HG02571 (cell line): ENCODE measurements around the gene ARGLU1.
A peak's percentile ranks its signal among the peaks of the same experiment; 100 is the strongest.

Experiments used
- ATAC-seq: cut with Tn5 transposase; IDR thresholded peaks from one replicate; pipeline ENCODE4 v1.9.1; 2021; ENCODE audit warnings: mild to moderate bottlenecking, moderate library complexity; ENCODE audit not compliant: unreplicated experiment

ARGLU1 gene

DNA sequence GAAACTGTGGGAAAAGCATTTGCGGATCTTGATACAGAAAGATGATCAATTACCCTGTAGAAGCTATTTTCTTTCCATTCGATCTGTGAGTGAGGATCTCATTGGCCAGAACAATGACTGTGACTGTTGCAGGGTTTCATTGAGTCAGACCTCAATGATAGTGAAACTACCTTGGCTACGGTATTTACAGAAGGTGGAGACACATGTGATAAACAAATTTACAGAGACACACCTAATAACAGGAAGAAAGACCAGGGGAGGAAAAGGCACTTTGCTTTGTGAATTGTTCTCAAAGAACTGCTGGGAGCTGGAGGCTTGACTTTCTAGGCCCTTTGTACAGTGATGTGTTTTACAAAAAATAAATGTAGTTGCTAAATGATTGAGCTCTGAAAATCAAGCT lies 19.9 kb upstream of the ARGLU1 start:
- ATAC-seq = no peak

DNA sequence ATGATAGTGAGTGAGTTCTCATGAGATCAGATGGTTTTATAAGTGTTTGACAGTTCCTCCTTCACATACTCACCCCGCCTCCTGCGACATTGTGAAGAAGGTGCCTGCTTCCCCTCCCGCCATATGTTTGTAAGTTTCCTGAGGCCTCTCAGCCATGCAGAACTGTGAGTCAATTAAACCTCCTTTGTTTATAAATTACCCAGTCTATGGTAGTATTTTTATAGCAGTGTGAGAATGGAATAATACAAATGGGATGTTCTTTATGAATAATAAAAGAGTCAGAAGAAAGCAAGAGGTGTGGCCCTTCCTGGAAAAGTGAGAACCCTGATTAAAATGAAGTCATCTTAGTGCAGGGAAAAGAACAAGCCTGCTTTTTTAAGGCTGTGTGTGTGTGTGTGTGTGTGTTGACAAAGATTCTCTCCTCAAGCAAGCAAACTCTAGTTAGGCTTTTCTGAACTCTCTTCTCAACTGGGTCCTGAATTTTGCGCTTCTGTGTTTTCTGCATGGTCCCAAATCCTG lies 18.8 kb upstream of the ARGLU1 start:
- no peak for ATAC-seq

DNA sequence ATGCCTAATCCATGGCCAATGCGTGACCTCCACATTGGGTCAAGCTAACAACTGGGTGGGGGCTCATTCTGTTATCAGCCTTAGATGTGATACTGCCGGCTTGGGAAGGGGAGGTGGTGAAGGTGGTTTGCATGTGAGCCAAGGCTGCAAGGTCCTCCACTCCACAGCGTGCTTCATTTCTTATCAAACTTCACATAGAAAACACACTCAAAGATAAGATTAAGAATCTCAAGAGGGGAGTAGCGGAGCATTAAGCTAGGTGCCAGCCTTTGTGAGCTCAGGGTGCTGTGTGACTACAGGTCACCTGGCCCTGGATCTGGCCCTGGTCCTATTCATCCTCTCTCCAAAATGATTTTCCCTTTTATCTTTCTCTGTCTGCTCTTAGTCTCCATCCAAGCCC lies 13.3 kb upstream of the ARGLU1 start:
- no peak for ATAC-seq

DNA sequence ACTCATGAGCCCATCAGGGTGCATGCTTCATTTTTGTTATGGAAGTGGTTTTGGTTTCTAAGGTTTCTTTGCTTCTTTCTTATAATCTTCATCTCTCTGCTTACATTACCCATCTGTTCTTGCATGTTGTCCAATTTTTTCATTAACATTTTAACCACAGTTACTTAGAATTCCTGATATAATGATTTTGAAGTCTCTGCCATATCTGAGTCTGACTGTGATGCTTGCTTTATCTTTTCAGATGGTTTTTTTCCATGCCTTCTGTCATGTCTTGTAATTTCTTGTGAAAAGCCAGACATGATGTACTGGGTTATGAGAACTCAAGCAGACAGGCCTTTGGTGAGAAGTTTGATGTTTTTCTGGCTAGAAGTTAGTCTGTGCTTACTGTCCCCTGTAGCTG lies 8.0 kb upstream of the ARGLU1 start:
- ATAC-seq = no peak

DNA sequence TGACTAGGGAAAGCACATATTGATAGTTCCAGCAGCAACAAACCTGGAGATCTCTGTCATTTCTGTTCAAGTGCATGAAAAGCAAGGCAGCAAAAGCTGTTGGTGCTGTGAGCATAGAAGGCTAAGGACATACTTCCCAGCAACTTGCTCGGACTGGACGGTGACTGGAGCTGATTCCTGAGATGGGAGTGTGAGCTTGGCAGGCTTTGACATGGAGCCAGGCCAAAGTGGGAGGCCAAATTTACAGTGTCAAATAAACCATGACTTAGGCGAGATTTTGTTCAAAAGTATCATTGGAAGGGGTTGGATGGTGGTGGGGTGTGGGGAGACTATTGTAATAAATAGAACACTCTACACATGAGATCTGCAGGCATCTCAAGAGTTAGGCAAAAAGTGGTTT lies 5.9 kb upstream of the ARGLU1 start:
- no peak for ATAC-seq

DNA sequence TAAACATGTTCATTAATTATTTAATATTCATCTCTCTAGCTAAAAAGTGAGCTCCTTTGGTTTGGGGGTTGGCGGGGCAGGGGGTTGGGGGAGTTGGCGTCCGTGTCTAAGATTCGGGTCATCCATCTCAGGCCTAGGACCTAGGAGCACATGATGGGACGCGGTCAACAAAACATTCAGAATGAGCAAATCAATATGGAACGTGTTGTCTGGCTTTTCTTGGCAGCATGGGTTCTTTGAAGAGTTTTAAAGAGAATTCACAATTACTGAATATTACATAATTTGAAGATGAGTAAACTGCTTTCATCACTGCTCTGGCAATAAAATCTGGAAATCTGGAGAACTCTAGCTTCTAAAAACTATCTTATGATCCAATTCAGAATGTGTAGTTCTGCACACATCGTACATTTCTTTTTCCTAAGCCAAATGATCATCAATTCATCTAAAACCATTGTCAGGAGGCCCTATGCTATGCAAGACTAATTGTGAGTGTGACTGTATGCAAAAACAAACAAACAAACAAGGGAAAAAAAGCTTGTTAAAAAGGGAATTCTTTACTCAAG lies 5.4 kb upstream of the ARGLU1 start:
- ATAC-seq = no peak

DNA sequence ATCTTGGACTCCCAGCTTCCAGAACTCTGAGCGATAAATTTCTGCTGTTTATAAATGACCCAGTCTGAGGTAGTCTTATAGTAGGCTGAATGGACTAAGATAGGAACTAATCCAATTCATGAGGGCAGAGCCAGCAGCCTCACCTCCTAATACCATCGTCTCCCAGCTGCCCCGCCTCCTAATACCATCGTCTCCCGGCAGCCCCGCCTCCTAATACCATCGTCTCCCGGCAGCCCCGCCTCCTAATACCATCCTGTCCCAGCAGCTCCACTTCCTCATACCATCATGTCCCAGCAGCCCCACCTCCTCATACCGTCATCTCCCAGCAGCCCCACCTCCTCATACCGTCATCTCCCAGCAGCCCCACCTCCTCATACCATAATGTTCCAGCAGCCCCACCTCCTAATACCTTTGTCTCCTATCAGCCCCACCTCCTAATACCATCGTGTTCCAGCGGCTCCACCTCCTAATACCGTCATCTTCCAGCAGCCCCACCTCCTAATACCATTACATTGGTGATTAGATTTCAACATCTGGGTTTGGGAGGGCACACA lies 2.4 kb upstream of the ARGLU1 start:
- ATAC-seq = no peak

DNA sequence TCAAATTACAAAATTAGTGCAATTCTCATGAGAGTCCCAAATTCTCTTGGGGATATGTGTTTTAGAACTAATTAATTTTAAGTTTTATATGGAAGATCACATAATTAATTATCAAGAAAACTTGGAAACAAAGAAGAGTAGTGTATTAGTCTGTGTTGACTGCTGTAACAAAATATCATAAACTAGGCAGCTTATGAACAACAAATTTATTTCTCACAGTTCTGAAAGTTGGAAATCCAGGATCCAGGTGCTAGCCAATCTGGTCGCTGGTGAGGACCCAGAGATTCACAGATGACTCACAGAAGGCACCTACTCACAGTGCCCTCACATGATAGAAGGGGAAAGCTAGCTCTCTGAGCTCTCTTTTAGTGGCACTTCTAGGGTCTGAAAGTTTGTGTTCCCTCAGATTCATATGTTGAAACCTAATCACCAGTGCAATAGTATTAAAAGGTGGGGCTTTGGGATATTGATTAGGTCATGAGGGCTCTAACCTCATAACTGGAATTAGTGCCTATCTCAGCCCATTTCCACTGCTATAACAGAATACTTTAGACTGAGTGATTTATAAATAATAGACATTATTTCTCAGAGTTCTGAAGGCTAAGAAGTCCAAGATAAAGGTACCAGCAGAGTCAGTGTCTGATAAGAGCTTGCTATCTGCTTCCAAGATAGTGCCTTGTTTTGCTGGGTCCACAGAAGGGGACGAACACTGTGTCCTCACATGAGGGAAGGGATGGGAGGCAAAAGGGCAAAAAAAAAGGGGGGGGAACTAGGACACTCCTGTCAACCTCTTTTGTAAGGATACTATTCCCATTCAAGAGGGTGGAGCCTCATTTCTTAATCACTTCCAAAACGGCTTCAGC lies 1.5 kb upstream of the ARGLU1 start:
- no peak for ATAC-seq

DNA sequence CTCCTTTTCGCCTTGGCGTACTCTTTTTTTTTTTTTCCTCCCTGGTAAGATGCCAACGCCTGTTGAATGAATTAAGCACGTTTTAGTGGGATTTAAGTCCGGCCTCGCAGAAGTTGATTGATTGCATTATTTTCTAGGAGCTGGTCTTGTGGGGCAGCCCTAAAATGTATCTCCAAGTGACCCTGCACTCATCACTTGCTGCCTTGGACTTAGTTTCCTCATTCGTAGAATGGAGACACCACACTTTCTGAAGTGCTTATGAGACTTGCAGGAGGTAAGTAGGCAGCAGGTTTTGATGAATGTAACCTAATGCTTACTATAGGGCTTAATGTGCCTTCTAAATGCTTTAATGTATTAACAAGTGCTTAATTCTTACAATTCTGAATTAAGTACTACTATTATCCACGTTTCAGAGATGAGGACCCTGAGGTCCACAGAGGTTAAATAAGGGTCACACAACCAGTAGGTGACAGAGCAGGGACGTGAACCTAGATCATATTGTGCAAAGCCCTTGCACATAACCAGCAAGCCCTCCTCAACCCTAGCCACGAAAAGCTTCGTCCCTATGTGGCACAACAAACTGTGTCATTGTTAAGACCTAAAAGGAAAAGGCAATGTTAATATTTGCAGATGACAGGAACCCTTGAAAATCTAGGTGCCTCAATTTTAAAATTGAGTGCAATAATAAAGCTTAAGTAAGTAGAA lies 514 bp upstream of the ARGLU1 start:
- ATAC-seq = peak; percentile 28

DNA sequence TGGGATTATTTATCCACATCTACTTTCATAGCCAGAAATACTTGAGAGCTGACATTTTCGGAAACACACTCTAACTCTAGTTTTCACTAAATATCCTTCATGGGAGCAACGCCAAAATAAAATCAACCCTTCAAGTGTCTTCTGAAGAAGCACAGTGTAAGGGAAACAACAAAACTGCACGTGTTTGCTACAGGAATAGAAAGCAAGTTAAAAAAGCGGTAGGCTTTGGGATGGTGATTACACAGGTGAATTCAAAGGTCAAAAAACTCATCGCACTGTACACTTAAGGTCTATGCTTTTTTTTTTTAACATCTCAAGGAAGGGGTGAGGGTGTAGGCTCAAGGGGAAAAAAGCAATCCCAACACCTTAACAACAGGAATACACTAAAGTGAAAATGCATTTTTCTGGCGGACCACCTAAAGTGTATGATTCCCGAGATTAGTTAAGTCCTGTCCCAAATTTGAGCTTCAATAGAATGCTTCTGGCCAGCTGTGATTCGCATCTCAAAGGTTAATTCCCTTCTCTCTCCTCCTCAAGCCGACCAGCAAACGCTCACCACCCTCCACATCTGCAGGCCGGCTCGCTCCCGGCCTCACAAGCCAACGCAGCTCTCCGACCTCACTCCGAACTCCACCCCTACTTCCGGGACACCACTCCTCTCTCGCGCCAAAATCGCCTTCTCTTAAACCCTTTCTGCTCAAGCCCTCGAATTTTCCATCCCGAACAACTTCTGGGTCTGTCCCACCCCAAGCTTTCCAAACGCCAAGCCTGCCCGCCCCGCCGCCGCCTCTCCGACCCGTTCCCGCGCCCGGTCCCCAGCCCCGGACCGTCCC lies 1.1 kb downstream of the ARGLU1 start:
- ATAC-seq = peak; percentile 45

DNA sequence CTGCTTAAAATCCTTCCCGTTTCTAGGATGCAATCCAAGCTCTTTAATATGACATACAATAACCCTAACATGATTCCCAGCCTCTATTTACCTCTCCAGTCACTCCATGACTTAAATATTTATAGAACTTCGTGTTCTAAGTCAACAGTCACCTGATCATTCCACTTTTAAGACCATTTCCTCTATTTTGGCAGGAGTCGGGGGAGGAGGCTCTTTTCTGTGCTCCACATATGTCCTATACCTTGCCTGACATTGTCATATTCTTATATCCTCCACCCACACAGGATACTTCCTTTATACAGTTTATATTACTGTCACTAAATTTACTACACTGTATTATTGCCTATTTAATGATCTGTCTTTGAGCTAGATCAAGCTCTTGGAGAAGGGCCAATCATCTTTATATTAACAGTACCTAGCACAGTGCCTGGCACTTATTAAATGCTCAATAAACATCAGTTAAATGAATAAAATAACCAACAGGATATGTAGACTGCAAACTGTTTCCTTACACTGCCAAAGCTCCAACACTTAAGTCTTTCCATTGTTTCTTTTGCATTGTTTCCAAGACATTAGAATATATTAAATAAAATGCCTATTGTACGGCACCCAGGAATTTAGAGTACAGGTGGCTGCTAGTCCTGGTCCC lies 2.7 kb downstream of the ARGLU1 start:
- ATAC-seq = no peak

DNA sequence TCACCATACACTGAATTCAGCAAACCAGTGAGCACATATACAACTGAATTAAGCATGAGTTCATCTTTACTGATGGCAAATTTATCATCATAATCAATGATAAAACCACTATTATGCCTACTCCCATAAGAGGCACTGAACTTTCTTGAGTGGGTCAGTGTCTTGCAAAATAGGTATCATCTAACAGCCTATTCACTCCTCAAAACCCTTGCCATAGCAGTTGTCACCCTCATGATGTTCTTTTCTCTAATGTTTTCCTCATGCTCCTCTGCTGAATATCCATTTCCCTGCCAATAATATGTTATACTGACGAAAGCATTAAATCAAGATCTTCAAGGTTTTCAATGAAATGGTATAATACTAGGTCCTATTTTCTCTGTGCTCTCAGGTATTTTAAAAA lies 5.6 kb downstream of the ARGLU1 start:
- ATAC-seq = no peak

DNA sequence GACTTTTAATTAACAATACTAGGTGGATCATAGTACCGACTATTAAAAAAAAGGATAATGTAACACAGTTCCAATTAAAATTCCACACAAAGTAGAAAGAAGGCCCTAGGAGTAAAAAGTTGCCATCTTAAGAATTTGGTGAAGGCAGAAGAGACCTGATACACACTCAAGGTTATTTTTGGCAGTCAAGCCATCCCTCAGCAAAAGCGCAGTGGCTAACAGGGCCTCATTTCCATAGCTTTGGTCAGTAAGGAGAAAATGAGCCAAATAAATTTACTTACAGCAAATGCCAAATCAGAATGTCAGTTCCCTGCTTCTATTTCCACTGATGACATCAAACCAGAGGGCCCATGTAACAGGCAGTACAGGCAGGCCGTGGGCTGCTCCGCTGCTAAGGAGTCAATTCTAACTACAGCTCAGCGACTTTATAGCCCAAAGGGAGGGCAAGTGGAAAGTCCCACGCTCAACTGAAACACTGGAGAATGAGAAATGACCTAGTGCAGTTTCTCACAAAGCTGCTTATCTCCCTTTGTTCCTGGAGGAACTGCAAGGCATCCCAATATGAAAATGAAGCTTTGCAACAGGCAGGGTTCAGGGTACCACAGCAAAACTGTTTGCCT lies 6.3 kb downstream of the ARGLU1 start:
- ATAC-seq = peak; percentile 91

DNA sequence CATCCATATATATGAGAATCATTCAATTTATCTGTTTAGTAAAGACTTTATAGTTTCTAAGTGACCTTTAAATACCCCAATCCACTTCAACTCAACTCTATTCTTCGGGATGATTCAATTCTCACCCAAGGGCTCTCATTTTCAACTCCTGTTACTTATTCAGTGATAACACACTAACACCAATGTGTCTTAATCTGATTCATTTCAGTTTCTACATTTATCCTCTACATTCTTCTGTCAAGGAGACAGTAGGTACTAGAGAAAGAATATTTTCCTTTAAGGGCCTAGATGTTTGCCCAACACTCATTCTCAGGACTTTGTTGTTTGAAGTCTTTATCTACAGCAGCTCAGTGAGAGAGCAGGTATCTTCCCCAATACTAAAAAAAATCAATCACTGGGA lies 7.1 kb downstream of the ARGLU1 start:
- no peak for ATAC-seq

DNA sequence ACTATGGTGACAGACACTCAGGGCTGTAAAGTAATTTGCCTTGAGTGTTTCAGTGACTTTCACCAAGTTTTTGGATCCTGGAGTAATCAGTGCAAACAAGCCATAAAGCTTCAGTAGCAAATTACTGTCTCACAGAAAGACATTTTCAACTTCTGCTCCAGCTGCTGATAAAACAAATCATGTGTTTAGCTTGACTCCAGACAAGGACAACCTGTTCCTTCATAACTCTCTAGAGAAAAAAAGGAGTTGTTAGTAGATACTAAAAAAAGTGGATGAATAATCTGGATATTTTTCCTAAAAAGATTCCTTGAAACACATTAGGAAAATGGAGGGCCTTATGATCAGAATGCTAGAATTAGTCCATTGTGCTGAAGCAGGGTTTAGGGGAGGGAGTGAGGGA lies 9.4 kb downstream of the ARGLU1 start:
- no peak for ATAC-seq

DNA sequence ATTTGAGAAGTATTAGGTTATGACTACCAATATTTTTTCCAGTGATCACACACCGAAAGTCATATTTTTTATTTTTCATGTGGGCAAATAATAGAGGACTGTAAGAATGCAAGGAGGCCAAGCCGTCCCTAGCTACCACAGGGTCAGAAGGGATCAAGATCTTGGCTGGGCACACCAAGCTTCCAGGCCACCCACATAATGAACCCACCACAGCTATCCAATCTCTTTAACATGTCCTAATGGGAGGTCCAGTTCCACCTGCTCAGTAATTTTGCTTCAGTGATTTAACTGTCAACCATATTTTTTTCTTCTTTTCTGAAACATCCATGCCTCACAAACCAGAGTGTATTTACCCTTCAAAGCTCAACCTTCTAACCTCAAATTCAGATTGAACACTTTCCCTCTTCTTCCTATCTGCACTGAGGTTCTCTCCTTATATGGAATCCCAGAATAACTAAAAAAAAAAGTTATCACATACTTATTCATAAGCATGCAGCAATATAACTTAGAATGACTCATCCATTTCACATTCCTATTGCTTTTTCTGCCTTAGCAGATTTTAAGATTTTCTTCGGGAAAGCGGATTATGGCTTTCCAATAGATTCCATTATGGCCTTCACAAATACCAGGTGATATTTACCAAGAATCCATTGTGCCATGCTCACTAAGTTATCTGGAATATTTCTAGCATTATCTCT lies 12.2 kb downstream of the ARGLU1 start:
- no peak for ATAC-seq

DNA sequence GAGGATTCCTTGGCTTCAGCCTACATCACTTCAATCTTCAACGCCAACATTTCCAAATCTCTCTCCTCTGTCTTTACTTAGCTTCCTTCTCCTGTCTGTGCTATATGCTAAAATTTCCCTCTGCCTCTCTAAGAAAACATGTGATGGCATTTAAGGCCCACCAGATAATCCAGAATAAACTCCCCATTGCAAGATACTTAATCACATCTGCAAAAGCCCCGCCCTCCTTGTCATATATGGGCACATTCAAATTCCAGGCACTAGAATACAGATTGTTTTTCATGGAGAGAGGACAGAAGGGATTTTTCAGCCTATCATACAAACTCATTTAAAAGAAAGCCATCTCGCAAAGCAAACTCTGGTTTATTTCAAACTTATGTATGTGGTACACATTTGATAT lies 16.2 kb downstream of the ARGLU1 start:
- no peak for ATAC-seq

DNA sequence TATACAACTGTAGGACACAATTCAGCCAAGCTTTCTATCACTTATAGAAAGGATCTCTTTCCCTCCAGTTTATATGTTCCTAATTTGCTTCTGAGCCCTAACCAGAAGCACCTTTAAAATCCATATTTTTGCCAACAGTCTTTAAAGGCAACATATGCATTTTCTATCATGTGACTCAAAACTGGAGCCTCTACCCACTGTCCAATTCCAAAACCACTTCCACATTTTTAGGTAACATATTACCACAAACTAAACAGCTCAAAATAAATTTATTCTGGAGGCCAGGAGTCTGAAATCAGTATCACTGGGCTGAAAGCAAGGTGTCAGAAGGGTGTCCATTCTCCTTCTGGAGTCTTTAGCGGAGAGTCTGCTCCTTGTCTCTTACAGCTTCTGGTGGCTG lies 16.6 kb downstream of the ARGLU1 start:
- no peak for ATAC-seq

DNA sequence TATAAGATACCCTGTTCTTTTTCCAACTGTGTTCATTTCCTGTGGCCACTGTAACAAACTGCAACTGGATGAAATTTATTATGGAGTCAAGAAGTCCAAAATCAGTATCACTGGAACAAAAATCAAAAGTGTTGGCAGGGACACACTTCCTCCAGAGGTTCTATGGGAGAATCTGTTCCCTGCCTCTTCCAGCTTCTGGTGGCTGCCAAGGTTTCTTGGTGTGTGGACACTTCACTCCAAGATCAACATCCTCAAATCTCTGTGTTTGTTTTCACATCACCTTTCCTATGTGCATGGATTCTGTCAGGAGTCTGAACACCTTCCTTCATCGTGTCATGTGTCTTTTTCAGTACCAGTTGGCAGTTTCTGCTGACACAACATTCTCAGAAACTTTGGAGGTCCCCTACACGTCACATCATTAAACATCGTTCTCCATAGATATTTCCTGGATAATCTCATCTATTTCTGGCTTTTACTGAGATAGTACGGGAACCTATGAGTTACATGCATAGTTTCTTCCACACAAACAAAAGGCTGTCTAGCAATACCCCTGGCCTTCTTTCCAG lies 17.3 kb downstream of the ARGLU1 start:
- ATAC-seq = no peak
